Caco-2 (cell line): Measurements from ENCODE around the gene HBA1. TPM values are rescaled to one million over a fixed set of nuclear protein-coding genes. Genes with fewer than 3 reads are reported as not detected.

Experiments used
- BruUV-seq: library from RNA; stranded (reverse); fragments of 400-500 nt; replicated peaks from 2 replicates; lab custom pipeline; 2021; lab: Mats Ljungman, UMichigan
- CTCF ChIA-PET: fragments of 300-600 bp; sonication (Branson Sonifier 250); formaldehyde crosslinking; loops from one replicate; lab custom pipeline; 2022; ENCODE audit warnings: antibody characterized with exemption; lab: Charles Lee
- POLR2A ChIA-PET: fragments of 300-600 bp; sonication (Branson Sonifier 250); formaldehyde crosslinking; loops from one replicate; lab custom pipeline; 2022; ENCODE audit warnings: antibody characterized with exemption; lab: Charles Lee
- DNase-seq, 2 experiments: peaks; one replicate each; pipeline versions ENCODE4 v3.0.0 to v3.0.0-alpha.2; 2020 to 2022
- H3K27me3 ChIP-seq: replicated peaks from 2 replicates; pipeline ENCODE4 v1.6.0; 2011; ENCODE audit warnings: low read length; ENCODE audit not compliant: control insufficient read depth, insufficient read depth
- H3K36me3 ChIP-seq: 2 replicates; pipeline ENCODE4 v1.5.1; 2011; ENCODE audit warnings: low read length; ENCODE audit not compliant: control insufficient read depth, insufficient read depth
- H3K4me1 ChIP-seq: fragments of 250-450 bp; sonication (Bioruptor Pico); 2 replicates; pipeline ENCODE4 v1.5.1; 2020; ENCODE audit warnings: mild to moderate bottlenecking
- H3K4me3 ChIP-seq: 2 replicates; pipeline ENCODE4 v1.5.1; 2011; ENCODE audit warnings: low read depth, mild to moderate bottlenecking, control low read depth, low read length
- H3K9me3 ChIP-seq: fragments of 250-450 bp; sonication (Bioruptor Pico); 2 replicates; pipeline ENCODE4 v1.5.1; 2020; ENCODE audit warnings: mild to moderate bottlenecking, moderate library complexity
- H3K27ac Mint-ChIP-seq: one replicate; pipeline ENCODE4 v1.8.0; 2022; ENCODE audit warnings: mixed read lengths; ENCODE audit not compliant: unreplicated experiment
- H3K27me3 Mint-ChIP-seq: one replicate; pipeline ENCODE4 v1.8.0; 2022; ENCODE audit warnings: mixed read lengths; ENCODE audit not compliant: insufficient read depth, unreplicated experiment
- H3K36me3 Mint-ChIP-seq: one replicate; pipeline ENCODE4 v1.8.0; 2022; ENCODE audit warnings: mild to moderate bottlenecking, mixed read lengths; ENCODE audit not compliant: insufficient read depth, unreplicated experiment
- H3K4me1 Mint-ChIP-seq: one replicate; pipeline ENCODE4 v1.8.0; 2022; ENCODE audit warnings: low read depth, mixed read lengths; ENCODE audit not compliant: unreplicated experiment
- H3K4me3 Mint-ChIP-seq: one replicate; pipeline ENCODE4 v1.8.0; 2022; ENCODE audit warnings: mild to moderate bottlenecking, moderate library complexity, mixed read lengths; ENCODE audit not compliant: unreplicated experiment
- H3K9me3 Mint-ChIP-seq: one replicate; pipeline ENCODE4 v1.8.0; 2022; ENCODE audit warnings: mixed read lengths; ENCODE audit not compliant: unreplicated experiment
- intact Hi-C: fragments of 100-400 bp; cut with micrococcal nuclease; formaldehyde crosslinking; loops from one replicate; pipeline ENCODE4 v1.10.0; 2022; ENCODE audit not compliant: unreplicated experiment
- total RNA-seq: library from RNA; stranded (reverse); gene quantifications from 2 replicates; pipeline ENCODE4 v1.2.3, GENCODE V29; 2022
- TF ChIP-seq, protein P1 (sequence below), 2 experiments: fragments of 200-600 bp in 1 of 2; IDR thresholded peaks; 1 replicate in 1 of 2; 2 replicates in 1 of 2; pipeline versions ENCODE4 v1.5.1 to v1.8.0; 2011 to 2022; ENCODE audit warnings: antibody characterized with exemption in 1 of 2, control low read depth in 1 of 2, inconsistent platforms in 1 of 2, low read depth in 1 of 2, low read length in 1 of 2, mild to moderate bottlenecking in 1 of 2, moderate library complexity in 1 of 2; ENCODE audit not compliant: insufficient read depth in 1 of 2, severe bottlenecking in 1 of 2, unreplicated experiment in 1 of 2

Gene HBA1
- total RNA-seq, 1 experiment from 2014 or later, result 3.6 TPM

DNA sequence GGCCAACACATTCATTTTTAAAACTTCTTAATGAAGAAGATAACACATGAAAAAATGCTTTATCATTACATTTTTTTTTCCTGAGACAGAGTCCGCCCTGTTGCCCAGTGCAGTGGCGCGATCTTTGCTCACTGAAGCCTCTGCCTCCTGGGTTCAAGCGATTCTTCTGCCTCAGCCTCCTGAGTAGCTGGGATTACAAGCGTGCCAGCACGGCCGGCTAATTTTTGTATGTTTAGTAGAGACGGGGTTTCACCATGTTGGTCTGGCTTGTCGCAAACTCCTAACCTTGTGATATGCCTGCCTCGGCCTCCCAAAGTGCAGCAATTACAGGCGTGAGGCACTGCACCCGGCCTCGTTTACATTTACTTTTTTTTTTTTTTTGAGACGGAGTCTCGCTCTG lies 17.0 kb downstream of the HBA1 start:
- Mint-ChIP-seq H3K9me3 (no peaks in the 10 kb centered on the region), H3K27ac (no peak overlapping the region), H3K27me3 (no peaks in the 10 kb centered on the region), H3K4me3 (no peak overlapping the region), H3K4me1 (no peaks in the 10 kb centered on the region), H3K36me3 (peaks cover 96% of the 10 kb centered on the region)
- Histone ChIP-seq H3K9me3 (no peaks in the 10 kb centered on the region), H3K4me3 (no peak overlapping the region), H3K27me3 (no peaks in the 10 kb centered on the region), H3K36me3 (peaks cover 2% of the 10 kb centered on the region), H3K4me1 (no peaks in the 10 kb centered on the region)
- TF ChIP-seq, protein P1, sequence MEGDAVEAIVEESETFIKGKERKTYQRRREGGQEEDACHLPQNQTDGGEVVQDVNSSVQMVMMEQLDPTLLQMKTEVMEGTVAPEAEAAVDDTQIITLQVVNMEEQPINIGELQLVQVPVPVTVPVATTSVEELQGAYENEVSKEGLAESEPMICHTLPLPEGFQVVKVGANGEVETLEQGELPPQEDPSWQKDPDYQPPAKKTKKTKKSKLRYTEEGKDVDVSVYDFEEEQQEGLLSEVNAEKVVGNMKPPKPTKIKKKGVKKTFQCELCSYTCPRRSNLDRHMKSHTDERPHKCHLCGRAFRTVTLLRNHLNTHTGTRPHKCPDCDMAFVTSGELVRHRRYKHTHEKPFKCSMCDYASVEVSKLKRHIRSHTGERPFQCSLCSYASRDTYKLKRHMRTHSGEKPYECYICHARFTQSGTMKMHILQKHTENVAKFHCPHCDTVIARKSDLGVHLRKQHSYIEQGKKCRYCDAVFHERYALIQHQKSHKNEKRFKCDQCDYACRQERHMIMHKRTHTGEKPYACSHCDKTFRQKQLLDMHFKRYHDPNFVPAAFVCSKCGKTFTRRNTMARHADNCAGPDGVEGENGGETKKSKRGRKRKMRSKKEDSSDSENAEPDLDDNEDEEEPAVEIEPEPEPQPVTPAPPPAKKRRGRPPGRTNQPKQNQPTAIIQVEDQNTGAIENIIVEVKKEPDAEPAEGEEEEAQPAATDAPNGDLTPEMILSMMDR (IDR thresholded peaks at IDR 0.05; ENCODE audit: insufficient read depth in 1 of 2, low read depth in 1 of 2, low read length in 1 of 2, severe bottlenecking in 1 of 2, unreplicated experiment in 1 of 2), result no peak
- ChIA-PET POLR2A (no interaction called here), CTCF (no interaction called here)
- intact Hi-C loops, result no loop called here
- no TSS peak for BruUV-seq
- no peak for DNase-seq

DNA sequence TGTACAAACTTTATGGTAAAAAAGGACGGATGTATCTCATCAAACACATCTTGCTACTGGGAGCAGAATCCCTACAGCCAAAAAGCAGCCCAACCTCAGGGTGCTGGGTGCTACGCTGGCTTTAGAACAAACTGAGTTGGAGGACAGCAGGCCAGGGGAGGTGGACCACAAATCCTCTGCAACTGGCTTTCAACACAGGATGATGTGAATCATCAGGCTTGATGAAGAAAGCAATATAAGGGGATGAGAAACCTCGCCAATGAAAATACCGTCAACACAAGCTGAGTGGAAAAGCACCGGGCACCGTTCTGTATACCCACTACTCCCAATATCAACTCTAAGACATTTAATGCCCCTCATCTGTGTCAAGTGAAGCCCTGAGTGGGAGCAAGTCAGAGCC lies 18.0 kb downstream of the HBA1 start:
- no peaks in the 10 kb centered on the region for H3K27me3 ChIP-seq
- DNase-seq, result no peak
- intact Hi-C loops, result no loop called here
- Mint-ChIP-seq H3K36me3 (peaks cover 96% of the 10 kb centered on the region), H3K9me3 (no peaks in the 10 kb centered on the region), H3K4me1 (no peaks in the 10 kb centered on the region), H3K27me3 (no peaks in the 10 kb centered on the region), H3K27ac (no peak overlapping the region), H3K4me3 (no peak overlapping the region)
- ChIA-PET POLR2A (no interaction called here), CTCF (no interaction called here)
- TF ChIP-seq, protein P1 (IDR thresholded peaks at IDR 0.05; ENCODE audit: insufficient read depth in 1 of 2, low read depth in 1 of 2, low read length in 1 of 2, severe bottlenecking in 1 of 2, unreplicated experiment in 1 of 2), result no peak
- no peak overlapping the region for H3K4me3 ChIP-seq
- peaks cover 2% of the 10 kb centered on the region for H3K36me3 ChIP-seq
- BruUV-seq, result no TSS peak
- no peaks in the 10 kb centered on the region for H3K9me3 ChIP-seq
- no peaks in the 10 kb centered on the region for H3K4me1 ChIP-seq

DNA sequence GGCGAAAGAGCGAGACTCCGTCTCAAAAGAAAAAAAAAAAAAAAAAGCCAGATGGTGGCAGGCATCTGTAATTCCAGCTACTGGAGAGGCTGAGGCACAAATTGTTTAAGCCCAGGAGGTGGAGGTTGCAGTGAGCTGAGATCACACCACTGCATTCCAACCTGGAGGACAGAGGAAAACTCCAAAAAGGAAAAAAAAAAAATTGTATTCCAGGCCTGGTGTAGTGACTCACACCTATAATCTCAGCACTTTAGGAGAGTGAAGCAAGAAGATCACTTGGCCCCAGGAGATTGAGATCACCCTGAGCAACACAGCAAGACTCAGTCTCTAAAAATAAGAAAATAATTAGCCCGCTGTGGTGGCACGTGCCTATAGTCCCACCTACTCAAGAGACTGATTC lies 23.9 kb downstream of the HBA1 start:
- POLR2A ChIA-PET, result no interaction called here
- Mint-ChIP-seq H3K36me3 (peaks cover 88% of the 10 kb centered on the region), H3K27me3 (no peaks in the 10 kb centered on the region)

More for the DNA sequence above, 23.9 kb downstream of the HBA1 start:
- H3K27me3 ChIP-seq, result no peaks in the 10 kb centered on the region
- H3K4me1 ChIP-seq, result no peaks in the 10 kb centered on the region
- no peak overlapping the region for H3K4me3 ChIP-seq
- H3K36me3 ChIP-seq, result no peaks in the 10 kb centered on the region; the same call in 1 of the 2 replicates
- no peak overlapping the region for H3K4me3 Mint-ChIP-seq
- CTCF ChIA-PET, result interaction anchor here (0.7 kb wide), 1 partner anchor 166 kb away, joined by 3 read pairs; no protein-coding TSS in a partner anchor
- no peaks in the 10 kb centered on the region for H3K4me1 Mint-ChIP-seq
- no peak overlapping the region for H3K27ac Mint-ChIP-seq
- H3K9me3 ChIP-seq, result no peaks in the 10 kb centered on the region
- BruUV-seq, result no TSS peak
- intact Hi-C loops, result no loop called here
- TF ChIP-seq, protein P1 (IDR thresholded peaks at IDR 0.05; ENCODE audit: insufficient read depth in 1 of 2, low read depth in 1 of 2, low read length in 1 of 2, severe bottlenecking in 1 of 2, unreplicated experiment in 1 of 2), result no peak
- DNase-seq, result no peak
- H3K9me3 Mint-ChIP-seq, result no peaks in the 10 kb centered on the region
